NB4 (cell line): Measurements from ENCODE around the gene AXIN2.
"Not testable (repeated sequence)": the region's sequence is repeated elsewhere in the genome, so short reads cannot be mapped to it uniquely, and the experiment has no call there.

Source experiments
- CTCF ChIP-seq: IDR thresholded peaks from one replicate; pipeline ENCODE4 v1.5.1; 2012; ENCODE audit warnings: low read depth, low read length
- MAX ChIP-seq: IDR thresholded peaks from 2 replicates; pipeline ENCODE4 v1.6.1; 2011; ENCODE audit warnings: low read depth, low read length
- MYC ChIP-seq: IDR thresholded peaks from 2 replicates; pipeline ENCODE4 v1.6.1; 2011; ENCODE audit warnings: low read depth, low read length
- POLR2A ChIP-seq: IDR thresholded peaks from 2 replicates; pipeline ENCODE4 v1.6.1; 2011; ENCODE audit warnings: mild to moderate bottlenecking; ENCODE audit not compliant: insufficient read length; ENCODE audit errors: extremely low read depth

GRCh38 chr17:65484405-65484804 is 77.0 kb downstream of the AXIN2 start:
- TF ChIP-seq CTCF, POLR2A, MAX, MYC: not testable (repeated sequence)
